Measurements from ENCODE around the gene NOP58. TPM values are rescaled to one million over a fixed set of nuclear protein-coding genes. Genes with fewer than 3 reads are reported as not detected.
"Not testable (repeated sequence)": the region's sequence is repeated elsewhere in the genome, so short reads cannot be mapped to it uniquely, and the experiment has no call there.

NOP58 gene
- polyA plus RNA-seq, 1 donor from 2014 or later, result 170 TPM

DNA sequence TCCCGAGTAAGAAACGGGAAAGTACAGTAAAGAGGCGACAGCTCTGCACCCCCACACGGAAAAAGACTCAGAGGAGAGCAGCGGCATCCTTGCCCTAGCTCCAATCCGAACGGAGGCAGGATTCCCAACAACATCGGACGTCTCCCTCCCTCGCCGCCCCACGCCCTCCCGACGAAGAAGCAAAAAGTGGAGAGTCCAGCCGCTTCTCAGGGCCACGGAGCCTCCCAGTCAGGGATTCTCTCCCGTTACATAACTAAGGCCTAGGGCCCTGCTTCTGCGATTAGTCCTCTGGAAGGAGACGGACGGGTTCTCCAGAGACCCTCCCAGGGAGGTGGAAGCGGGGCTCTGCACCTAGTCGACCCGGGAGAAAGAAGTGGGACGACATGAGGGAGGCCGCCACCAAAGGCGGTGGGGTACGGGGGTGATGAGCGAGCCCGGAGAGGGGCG, 27.8 kb upstream of the NOP58 start:
- peaks cover 8% of the 10 kb centered on the region for H3F3A ChIP-seq (ENCODE audit: insufficient read depth, low read length, poor library complexity, severe bottlenecking)
- no peaks in the 10 kb centered on the region for H3K9me2 ChIP-seq (ENCODE audit: insufficient read depth, low read length)
- H3K9ac ChIP-seq (ENCODE audit: low read length), result peak overlapping the region; percentile 94
- peak overlapping the region; percentile 97 for H3K4me2 ChIP-seq (ENCODE audit: low read length)
- peaks cover 49% of the 10 kb centered on the region for H3K79me2 ChIP-seq (replicated peaks; ENCODE audit: insufficient read depth, low read length)
- peak overlapping the region; percentile 96 for H3K27ac ChIP-seq (ENCODE audit: low read length)
- no peaks in the 10 kb centered on the region for H3K27me3 ChIP-seq (ENCODE audit: insufficient read depth, low read depth, low read length)
- H2AFZ ChIP-seq (ENCODE audit: low read depth, low read length), result peak overlapping the region; percentile 100
- TF ChIP-seq TAF1 (IDR thresholded peaks at IDR 0.05; ENCODE audit: low read depth) (peak; percentile 8), EP300 (conservative IDR thresholded peaks at IDR 0.05; ENCODE audit: poor library complexity, severe bottlenecking) (no peak), EZH2 (IDR thresholded peaks at IDR 0.05; ENCODE audit: borderline replicate concordance, insufficient read depth, low read length, poor library complexity, severe bottlenecking) (no peak)
- TF ChIP-seq, protein P1, sequence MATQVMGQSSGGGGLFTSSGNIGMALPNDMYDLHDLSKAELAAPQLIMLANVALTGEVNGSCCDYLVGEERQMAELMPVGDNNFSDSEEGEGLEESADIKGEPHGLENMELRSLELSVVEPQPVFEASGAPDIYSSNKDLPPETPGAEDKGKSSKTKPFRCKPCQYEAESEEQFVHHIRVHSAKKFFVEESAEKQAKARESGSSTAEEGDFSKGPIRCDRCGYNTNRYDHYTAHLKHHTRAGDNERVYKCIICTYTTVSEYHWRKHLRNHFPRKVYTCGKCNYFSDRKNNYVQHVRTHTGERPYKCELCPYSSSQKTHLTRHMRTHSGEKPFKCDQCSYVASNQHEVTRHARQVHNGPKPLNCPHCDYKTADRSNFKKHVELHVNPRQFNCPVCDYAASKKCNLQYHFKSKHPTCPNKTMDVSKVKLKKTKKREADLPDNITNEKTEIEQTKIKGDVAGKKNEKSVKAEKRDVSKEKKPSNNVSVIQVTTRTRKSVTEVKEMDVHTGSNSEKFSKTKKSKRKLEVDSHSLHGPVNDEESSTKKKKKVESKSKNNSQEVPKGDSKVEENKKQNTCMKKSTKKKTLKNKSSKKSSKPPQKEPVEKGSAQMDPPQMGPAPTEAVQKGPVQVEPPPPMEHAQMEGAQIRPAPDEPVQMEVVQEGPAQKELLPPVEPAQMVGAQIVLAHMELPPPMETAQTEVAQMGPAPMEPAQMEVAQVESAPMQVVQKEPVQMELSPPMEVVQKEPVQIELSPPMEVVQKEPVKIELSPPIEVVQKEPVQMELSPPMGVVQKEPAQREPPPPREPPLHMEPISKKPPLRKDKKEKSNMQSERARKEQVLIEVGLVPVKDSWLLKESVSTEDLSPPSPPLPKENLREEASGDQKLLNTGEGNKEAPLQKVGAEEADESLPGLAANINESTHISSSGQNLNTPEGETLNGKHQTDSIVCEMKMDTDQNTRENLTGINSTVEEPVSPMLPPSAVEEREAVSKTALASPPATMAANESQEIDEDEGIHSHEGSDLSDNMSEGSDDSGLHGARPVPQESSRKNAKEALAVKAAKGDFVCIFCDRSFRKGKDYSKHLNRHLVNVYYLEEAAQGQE (IDR thresholded peaks at IDR 0.05; ENCODE audit: borderline replicate concordance), result peak; percentile 40
- no peaks in the 10 kb centered on the region for H3K36me3 ChIP-seq (ENCODE audit: insufficient read depth, low read length)
- H3K9me3 ChIP-seq (ENCODE audit: low read length), result no peaks in the 10 kb centered on the region
- peaks cover 13% of the 10 kb centered on the region for H4K20me1 ChIP-seq (ENCODE audit: insufficient read depth)
- H3K4me3 ChIP-seq (ENCODE audit: low read length), result peak overlapping the region; percentile 99

DNA sequence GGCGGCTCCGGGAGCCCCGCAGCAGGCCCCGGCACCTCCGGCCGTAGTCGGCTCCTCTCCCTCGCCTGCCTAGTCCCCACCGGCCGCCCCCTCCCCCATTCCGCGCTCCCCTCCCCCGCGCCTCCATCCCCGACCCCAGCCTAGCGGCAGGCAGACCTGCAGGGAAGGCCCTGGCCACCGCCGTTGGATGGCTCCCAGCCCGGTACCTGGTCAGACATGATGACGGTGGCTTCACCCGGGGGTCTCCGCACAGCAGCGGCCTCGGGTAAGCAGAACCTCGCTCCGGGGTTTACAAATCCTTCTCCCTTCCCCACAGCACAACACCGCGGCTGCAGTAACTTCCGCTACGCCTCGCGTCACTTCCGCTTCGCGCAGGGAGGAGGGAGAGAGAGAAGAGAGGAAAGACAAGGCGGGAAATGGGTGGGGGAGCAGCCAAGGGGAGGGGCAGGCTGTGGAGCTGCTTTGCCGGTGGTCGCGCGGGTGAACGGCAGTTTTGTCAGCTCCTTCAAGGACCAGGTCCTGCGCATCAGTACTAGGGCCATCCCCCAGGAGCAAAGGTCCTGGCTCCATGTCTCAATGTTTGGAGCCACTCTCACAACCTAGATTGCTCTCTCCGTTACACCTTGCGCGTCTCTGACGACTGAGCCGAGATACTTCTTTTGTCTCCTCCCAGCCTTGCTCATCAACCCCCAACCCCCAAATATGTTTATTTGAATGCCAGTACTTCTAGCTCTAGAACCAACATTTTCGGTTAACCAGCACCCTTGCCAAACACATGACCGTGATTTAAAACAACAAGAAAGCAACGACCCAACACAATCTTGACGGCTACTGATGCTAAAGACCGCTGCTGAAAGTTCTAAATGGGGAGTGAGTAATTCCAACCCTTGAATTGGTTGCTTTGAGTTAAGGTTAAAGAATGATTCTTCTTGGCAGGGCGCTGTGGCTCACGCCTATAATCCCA, 27.0 kb upstream of the NOP58 start, which contains the start of gene SUMO1:
TSS of gene SUMO1 (minus strand) at position 364 of the 964 bp plus-strand sequence. CDS start at position 218, 146 bp downstream.
- H3K9me3 ChIP-seq (ENCODE audit: low read length), result no peaks in the 10 kb centered on the region
- peaks cover 42% of the 10 kb centered on the region for H3K79me2 ChIP-seq (replicated peaks; ENCODE audit: insufficient read depth, low read length)
- TF ChIP-seq RAD21 (conservative IDR thresholded peaks at IDR 0.05) (no peak), TAF1 (IDR thresholded peaks at IDR 0.05; ENCODE audit: low read depth) (peak; percentile 89), POLR2AphosphoS5 (IDR thresholded peaks at IDR 0.05) (peak; percentile 98), SMC3 (conservative IDR thresholded peaks at IDR 0.05; ENCODE audit: poor library complexity) (peak; percentile 13), EZH2 (IDR thresholded peaks at IDR 0.05; ENCODE audit: borderline replicate concordance, insufficient read depth, low read length, poor library complexity, severe bottlenecking) (no peak), EP300 (conservative IDR thresholded peaks at IDR 0.05; ENCODE audit: poor library complexity, severe bottlenecking) (peak; percentile 50), MXI1 (conservative IDR thresholded peaks at IDR 0.05; ENCODE audit: poor library complexity, severe bottlenecking) (peak; percentile 37)
- TF ChIP-seq, protein P2, sequence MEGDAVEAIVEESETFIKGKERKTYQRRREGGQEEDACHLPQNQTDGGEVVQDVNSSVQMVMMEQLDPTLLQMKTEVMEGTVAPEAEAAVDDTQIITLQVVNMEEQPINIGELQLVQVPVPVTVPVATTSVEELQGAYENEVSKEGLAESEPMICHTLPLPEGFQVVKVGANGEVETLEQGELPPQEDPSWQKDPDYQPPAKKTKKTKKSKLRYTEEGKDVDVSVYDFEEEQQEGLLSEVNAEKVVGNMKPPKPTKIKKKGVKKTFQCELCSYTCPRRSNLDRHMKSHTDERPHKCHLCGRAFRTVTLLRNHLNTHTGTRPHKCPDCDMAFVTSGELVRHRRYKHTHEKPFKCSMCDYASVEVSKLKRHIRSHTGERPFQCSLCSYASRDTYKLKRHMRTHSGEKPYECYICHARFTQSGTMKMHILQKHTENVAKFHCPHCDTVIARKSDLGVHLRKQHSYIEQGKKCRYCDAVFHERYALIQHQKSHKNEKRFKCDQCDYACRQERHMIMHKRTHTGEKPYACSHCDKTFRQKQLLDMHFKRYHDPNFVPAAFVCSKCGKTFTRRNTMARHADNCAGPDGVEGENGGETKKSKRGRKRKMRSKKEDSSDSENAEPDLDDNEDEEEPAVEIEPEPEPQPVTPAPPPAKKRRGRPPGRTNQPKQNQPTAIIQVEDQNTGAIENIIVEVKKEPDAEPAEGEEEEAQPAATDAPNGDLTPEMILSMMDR (IDR thresholded peaks at IDR 0.05; ENCODE audit: poor library complexity, severe bottlenecking), result no peak
- TF ChIP-seq, protein P1 (IDR thresholded peaks at IDR 0.05; ENCODE audit: borderline replicate concordance), result peak; percentile 85
- H3K9ac ChIP-seq (ENCODE audit: low read length), result peak within 1 kb of the TSS; percentile 94
- H3K36me3 ChIP-seq (ENCODE audit: insufficient read depth, low read length), result no peaks in the 10 kb centered on the region
- no peaks in the 10 kb centered on the region for H3K9me2 ChIP-seq (ENCODE audit: insufficient read depth, low read length)
- H3K4me3 ChIP-seq (ENCODE audit: low read length), result peak within 1 kb of the TSS; percentile 99
- H4K20me1 ChIP-seq (ENCODE audit: insufficient read depth), result peaks cover 10% of the 10 kb centered on the region
- H3K27me3 ChIP-seq (ENCODE audit: insufficient read depth, low read depth, low read length), result no peaks in the 10 kb centered on the region
- peak within 1 kb of the TSS; percentile 100 for H2AFZ ChIP-seq (ENCODE audit: low read depth, low read length)
- peak within 1 kb of the TSS; percentile 97 for H3K4me2 ChIP-seq (ENCODE audit: low read length)
- peak within 1 kb of the TSS; percentile 96 for H3K27ac ChIP-seq (ENCODE audit: low read length)
- H3F3A ChIP-seq (ENCODE audit: insufficient read depth, low read length, poor library complexity, severe bottlenecking), result peaks cover 8% of the 10 kb centered on the region

DNA sequence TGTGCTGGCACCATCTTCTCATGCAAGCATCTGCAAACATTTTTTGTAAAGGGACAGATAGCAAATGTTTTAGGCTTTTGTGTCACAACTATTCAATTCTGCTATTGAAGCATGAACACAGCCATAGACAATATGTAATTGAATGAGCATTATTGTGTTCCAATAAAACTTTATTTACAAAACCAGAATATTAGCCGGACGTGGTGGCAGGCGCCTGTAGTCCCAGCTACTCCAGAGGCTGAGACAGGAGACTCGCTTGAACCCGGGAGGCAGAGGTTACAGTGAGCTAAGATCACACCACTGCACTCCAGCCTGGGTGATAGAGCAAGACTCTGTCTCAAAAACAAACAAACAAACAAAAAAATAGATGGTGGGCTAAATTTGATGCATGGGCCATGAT, 17.9 kb upstream of the NOP58 start:
- not testable (repeated sequence) for H3K9ac ChIP-seq (ENCODE audit: low read length); H3K36me3 ChIP-seq (ENCODE audit: insufficient read depth, low read length); H3K4me3 ChIP-seq (ENCODE audit: low read length); H4K20me1 ChIP-seq (ENCODE audit: insufficient read depth); H3K27me3 ChIP-seq (ENCODE audit: insufficient read depth, low read depth, low read length); H3K4me2 ChIP-seq (ENCODE audit: low read length); H3K9me3 ChIP-seq (ENCODE audit: low read length); H3K9me2 ChIP-seq (ENCODE audit: insufficient read depth, low read length); H3K79me2 ChIP-seq (replicated peaks; ENCODE audit: insufficient read depth, low read length); H3F3A ChIP-seq (ENCODE audit: insufficient read depth, low read length, poor library complexity, severe bottlenecking); H3K27ac ChIP-seq (ENCODE audit: low read length); H2AFZ ChIP-seq (ENCODE audit: low read depth, low read length)
